OCI-LY3 (cell line): Measurements from ENCODE around the gene EXOC7.

Source experiments
- H2AFZ ChIP-seq: fragments of 200-600, 300-600 bp; shearing (Covaris generic); 2 replicates; pipeline ENCODE4 v1.6.0; 2014; ENCODE audit warnings: antibody characterized with exemption, low read depth, low read length
- H3K27ac ChIP-seq: fragments of 200-600, 300-600 bp; sonication (generic); 2 replicates; pipeline ENCODE4 v1.5.1; 2014; ENCODE audit warnings: mild to moderate bottlenecking, low read length, moderate library complexity, mixed read lengths
- H3K27me3 ChIP-seq: fragments of 200-600, 300-600 bp; sonication (generic); 2 replicates; pipeline ENCODE4 v1.6.1; 2014; ENCODE audit warnings: low read depth, low read length, mixed read lengths
- H3K36me3 ChIP-seq: fragments of 200-600, 300-600 bp; sonication (generic); replicated peaks from 2 replicates; pipeline ENCODE3; 2014; ENCODE audit warnings: low read depth, low read length, mixed read lengths
- H3K4me1 ChIP-seq: fragments of 300-600, 200-600 bp; sonication (generic); 2 replicates; pipeline ENCODE4 v1.6.1; 2014; ENCODE audit warnings: low read length, mixed read lengths
- H3K4me2 ChIP-seq: fragments of 200-600, 300-600 bp; sonication (generic); 2 replicates; pipeline ENCODE4 v1.6.1; 2014; ENCODE audit warnings: low read length, mixed read lengths
- H3K4me3 ChIP-seq: fragments of 300-600, 200-600 bp; sonication (generic); 2 replicates; pipeline ENCODE4 v1.5.1; 2014; ENCODE audit warnings: antibody characterized with exemption, mild to moderate bottlenecking, low read length, moderate library complexity
- H3K79me2 ChIP-seq: fragments of 300-600, 200-600 bp; shearing (Covaris generic); 2 replicates; pipeline ENCODE4 v1.6.1; 2014; ENCODE audit warnings: mild to moderate bottlenecking, low read length, mixed read lengths
- H3K9ac ChIP-seq: fragments of 300-600, 200-600 bp; shearing (Covaris generic); 2 replicates; pipeline ENCODE4 v1.6.0; 2014; ENCODE audit warnings: mild to moderate bottlenecking, low read length, moderate library complexity
- H3K9me3 ChIP-seq: fragments of 200-600, 300-600 bp; shearing (Covaris generic); 2 replicates; pipeline ENCODE4 v1.6.1; 2014; ENCODE audit warnings: low read length, mixed read lengths; ENCODE audit not compliant: insufficient read depth
- H4K20me1 ChIP-seq: fragments of 200-600, 300-600 bp; sonication (generic); 2 replicates; pipeline ENCODE4 v1.6.1; 2016; ENCODE audit warnings: low read length, mixed read lengths; ENCODE audit not compliant: insufficient read depth
- CTCF ChIP-seq: fragments of 200-600, 300-600 bp; sonication (generic); IDR thresholded peaks from 2 replicates; pipeline ENCODE4 v1.5.1; 2014; ENCODE audit warnings: antibody characterized with exemption, low read length, low read depth
- EZH2phosphoT487 ChIP-seq: fragments of 200-600 bp; shearing (Covaris generic); IDR thresholded peaks from 2 replicates; pipeline ENCODE4 v1.6.1; 2018; ENCODE audit warnings: antibody characterized with exemption, mixed run types, low read depth

EXOC7 gene

GRCh38 chr17:76095943-76096342 lies 7.6 kb downstream of the EXOC7 start:
- no peak overlapping the region for H3K4me3 ChIP-seq
- H3K27ac ChIP-seq: no peak overlapping the region
- no peak overlapping the region for H2AFZ ChIP-seq
- H3K27me3 ChIP-seq: no peaks in the 10 kb centered on the region
- no peaks in the 10 kb centered on the region for H3K4me1 ChIP-seq
- no peak overlapping the region for H3K9ac ChIP-seq
- peaks cover 32% of the 10 kb centered on the region for H3K36me3 ChIP-seq
- no peaks in the 10 kb centered on the region for H4K20me1 ChIP-seq
- no peak for TF ChIP-seq EZH2phosphoT487
- no peak for TF ChIP-seq CTCF
- H3K9me3 ChIP-seq: no peaks in the 10 kb centered on the region
- no peak overlapping the region for H3K4me2 ChIP-seq
- no peaks in the 10 kb centered on the region for H3K79me2 ChIP-seq

DNA sequence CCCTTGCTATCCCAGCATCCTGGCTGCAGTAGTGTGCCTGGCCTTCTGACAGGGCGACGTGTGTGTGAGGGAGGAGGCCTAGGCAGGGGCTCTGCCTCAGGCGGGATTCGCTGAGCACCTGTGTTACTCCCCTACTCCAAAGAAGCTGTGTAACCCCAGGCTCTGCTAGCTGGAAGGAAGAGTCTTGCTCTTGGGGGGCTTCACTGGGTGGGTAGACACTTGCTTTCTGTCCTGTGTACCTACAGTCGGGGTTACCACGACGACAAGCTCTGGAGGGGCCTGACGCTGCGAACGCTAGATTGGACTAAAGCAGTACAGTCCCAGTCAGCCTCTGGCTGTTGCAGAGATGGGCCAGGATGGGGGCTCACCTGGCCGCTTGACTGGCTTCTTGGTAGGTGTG lies 9.5 kb downstream of the EXOC7 start:
- no peak overlapping the region for H3K9ac ChIP-seq
- H3K27ac ChIP-seq: no peak overlapping the region
- H4K20me1 ChIP-seq: no peaks in the 10 kb centered on the region
- H3K36me3 ChIP-seq: peaks cover 30% of the 10 kb centered on the region
- no peak overlapping the region for H3K4me2 ChIP-seq
- no peaks in the 10 kb centered on the region for H3K4me1 ChIP-seq
- no peak for TF ChIP-seq CTCF
- TF ChIP-seq EZH2phosphoT487: no peak
- no peaks in the 10 kb centered on the region for H3K79me2 ChIP-seq
- no peak overlapping the region for H2AFZ ChIP-seq
- no peaks in the 10 kb centered on the region for H3K27me3 ChIP-seq
- no peak overlapping the region for H3K4me3 ChIP-seq
- H3K9me3 ChIP-seq: no peaks in the 10 kb centered on the region

GRCh38 chr17:76092526-76093413 lies 10.8 kb downstream of the EXOC7 start:
- Histone ChIP-seq H3K27me3 (no peaks in the 10 kb centered on the region), H3K9me3 (no peaks in the 10 kb centered on the region), H3K4me2 (no peak overlapping the region), H4K20me1 (no peaks in the 10 kb centered on the region), H3K79me2 (no peaks in the 10 kb centered on the region), H2AFZ (no peak overlapping the region), H3K27ac (no peak overlapping the region), H3K4me1 (no peaks in the 10 kb centered on the region), H3K4me3 (no peak overlapping the region), H3K36me3 (peaks cover 29% of the 10 kb centered on the region), H3K9ac (no peak overlapping the region)
- no peak for TF ChIP-seq CTCF
- TF ChIP-seq EZH2phosphoT487: no peak

DNA sequence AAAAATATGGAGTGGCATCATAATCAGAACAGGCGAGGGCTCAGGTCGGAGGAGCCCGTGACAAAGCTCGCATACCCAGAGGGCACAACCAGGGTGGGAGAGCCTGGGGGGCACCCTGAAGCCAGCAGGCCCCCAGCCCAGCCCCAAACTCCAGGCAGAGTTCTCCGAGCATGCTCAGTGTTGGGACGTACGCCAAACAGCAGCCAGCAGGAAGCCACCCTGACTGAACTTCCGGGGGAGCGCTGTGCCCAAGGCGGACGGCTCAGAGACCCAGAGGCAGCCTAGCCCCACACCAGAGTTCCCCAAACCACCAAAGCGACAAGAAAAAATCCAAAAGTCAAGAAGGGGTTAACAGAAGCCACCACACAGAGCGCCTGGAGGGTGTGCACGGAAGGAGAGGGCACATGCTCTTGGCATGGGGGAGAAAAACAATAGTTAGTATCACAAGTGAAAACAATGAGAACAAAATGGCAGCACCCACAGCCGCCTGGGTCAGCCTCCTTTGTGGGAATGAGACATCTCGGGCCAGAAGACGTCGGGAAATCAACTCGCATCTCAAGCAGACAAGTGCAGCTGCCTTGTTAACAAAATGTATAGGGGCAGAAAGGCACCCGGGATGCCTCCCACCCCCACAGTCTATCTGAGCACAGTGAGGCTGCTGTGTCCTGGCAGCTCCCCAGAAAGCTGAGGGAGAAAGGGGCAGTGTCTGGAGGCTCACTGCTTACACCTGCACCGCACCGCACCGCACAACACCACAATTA lies 11.9 kb downstream of the EXOC7 start:
- Histone ChIP-seq H3K27ac (no peak overlapping the region), H3K4me2 (no peak overlapping the region), H3K9ac (no peak overlapping the region), H4K20me1 (no peaks in the 10 kb centered on the region), H3K79me2 (no peaks in the 10 kb centered on the region), H3K4me3 (no peak overlapping the region), H3K9me3 (no peaks in the 10 kb centered on the region), H3K4me1 (no peaks in the 10 kb centered on the region), H3K27me3 (no peaks in the 10 kb centered on the region), H2AFZ (no peak overlapping the region), H3K36me3 (peaks cover 23% of the 10 kb centered on the region)
- TF ChIP-seq EZH2phosphoT487 (no peak), CTCF (no peak)
